HCT116 (cell line): ENCODE results near the gene P2RX5. TPM values are rescaled to one million over a fixed set of nuclear protein-coding genes. Genes with fewer than 3 reads are reported as not detected.

ENCODE experiments used
- ATAC-seq: fragments of 200-7000 bp; cut with Tn5 transposase; 2 replicates; pipeline ENCODE4 v1.9.1; 2020; ENCODE audit warnings: mild to moderate bottlenecking, moderate library complexity
- BruUV-seq: library from RNA; stranded (reverse); fragments of 400-500 nt; replicated peaks from 2 replicates; lab custom pipeline; 2021; lab: Mats Ljungman, UMichigan
- CTCF ChIA-PET: fragments of 300-600 bp; sonication (Branson Sonifier 250); formaldehyde crosslinking; loops from one replicate; lab custom pipeline; 2021; ENCODE audit warnings: antibody characterized with exemption; lab: Charles Lee
- POLR2A ChIA-PET: fragments of 300-600, 350-600 bp; sonication (Branson Sonifier 250); formaldehyde crosslinking; loops from one replicate; lab custom pipeline; 2021; ENCODE audit warnings: antibody characterized with exemption; lab: Charles Lee
- RAD21 ChIA-PET, 2 experiments: fragments of 300-600 bp; sonication (Branson Sonifier 250); formaldehyde crosslinking; loops; one replicate each; lab custom pipeline; 2023; ENCODE audit warnings: low total read pairs in 2 of 2; ENCODE audit not compliant: uncharacterized antibody in 2 of 2, unreplicated experiment in 2 of 2, low non-redundant PET in 1 of 2; lab: Charles Lee
- DNase-seq: peaks from one replicate; pipeline ENCODE4 v3.0.0-alpha.2; 2010; ENCODE audit warnings: low read depth, low spot score
- H2AFZ ChIP-seq: fragments of 200-600 bp; shearing (Covaris generic), sonication (generic); 2 replicates; pipeline ENCODE4 v1.6.1; 2017; ENCODE audit warnings: low read depth, mixed run types, mixed read lengths, antibody characterized with exemption, low read length; ENCODE audit not compliant: poor library complexity, severe bottlenecking
- H3K27ac ChIP-seq: 2 replicates; pipeline ENCODE4 v1.5.1; 2012; ENCODE audit warnings: low read depth, low read length
- H3K27me3 ChIP-seq: fragments of 200-600 bp; sonication (generic); 2 replicates; pipeline ENCODE4 v1.6.1; 2016; ENCODE audit warnings: mixed run types, low read length, mixed read lengths; ENCODE audit not compliant: insufficient read depth
- H3K36me3 ChIP-seq, 2 experiments: fragments of 200-500 bp in 1 of 2; fragments of 200-600 bp in 1 of 2; sonication (Bioruptor generic) in 1 of 2; sonication (generic) in 1 of 2; 2 replicates each; pipeline versions ENCODE4 v1.5.1 to v1.6.1; 2014 to 2016; ENCODE audit warnings: low read length in 2 of 2, inconsistent platforms in 1 of 2, mixed read lengths in 1 of 2, mixed run types in 1 of 2; ENCODE audit not compliant: insufficient read depth in 2 of 2, control insufficient read depth in 1 of 2
- H3K4me1 ChIP-seq, 2 experiments: fragments of 200-600 bp in 1 of 2; sonication (generic) in 1 of 2; 2 replicates each; pipeline versions ENCODE4 v1.5.1 to v1.6.1; 2012 to 2017; ENCODE audit warnings: low read length in 2 of 2, inconsistent platforms in 1 of 2, mild to moderate bottlenecking in 1 of 2, mixed read lengths in 1 of 2, mixed run types in 1 of 2, moderate library complexity in 1 of 2; ENCODE audit not compliant: insufficient read depth in 2 of 2, control insufficient read depth in 1 of 2
- H3K4me2 ChIP-seq: fragments of 200-600 bp; sonication (generic); 2 replicates; pipeline ENCODE4 v1.6.1; 2017; ENCODE audit warnings: mixed run types, low read length, mixed read lengths
- H3K4me3 ChIP-seq, 2 experiments: fragments of 200-600 bp in 1 of 2; sonication (generic) in 1 of 2; replicated peaks in 1 of 2; 2 replicates each; pipeline ENCODE4 v1.5.1; 2011 to 2016; ENCODE audit warnings: low read length in 2 of 2, control low read depth in 1 of 2, low read depth in 1 of 2, mild to moderate bottlenecking in 1 of 2, mixed read lengths in 1 of 2, mixed run types in 1 of 2
- H3K79me2 ChIP-seq: fragments of 200-600 bp; sonication (generic); 2 replicates; pipeline ENCODE4 v1.6.1; 2017; ENCODE audit warnings: mild to moderate bottlenecking, mixed run types, low read length, moderate library complexity, mixed read lengths; ENCODE audit not compliant: insufficient read depth
- H3K9ac ChIP-seq: fragments of 200-600 bp; sonication (generic); 2 replicates; pipeline ENCODE4 v1.6.1; 2016; ENCODE audit warnings: low read length, mixed read lengths
- H3K9me2 ChIP-seq: fragments of 200-600 bp; sonication (generic), shearing (Covaris generic); 2 replicates; pipeline ENCODE4 v1.6.1; 2017; ENCODE audit warnings: mixed run types, mild to moderate bottlenecking, moderate library complexity; ENCODE audit not compliant: insufficient read depth
- H3K9me3 ChIP-seq, 2 experiments: fragments of 200-500 bp in 1 of 2; fragments of 200-600 bp in 1 of 2; sonication (Bioruptor generic) in 1 of 2; sonication (generic) in 1 of 2; 2 replicates each; pipeline ENCODE4 v1.6.1; 2014 to 2017; ENCODE audit warnings: low read length in 2 of 2, mixed read lengths in 2 of 2, inconsistent platforms in 1 of 2, low read depth in 1 of 2, mild to moderate bottlenecking in 1 of 2, mixed run types in 1 of 2, moderate library complexity in 1 of 2; ENCODE audit not compliant: control insufficient read depth in 1 of 2, insufficient read depth in 1 of 2
- H4K20me1 ChIP-seq: fragments of 200-600 bp; sonication (generic), shearing (Covaris generic); 2 replicates; pipeline ENCODE4 v1.6.1; 2017; ENCODE audit warnings: mixed run types, mild to moderate bottlenecking, moderate library complexity; ENCODE audit not compliant: insufficient read depth
- CBX3 ChIP-seq: IDR thresholded peaks from 2 replicates; pipeline ENCODE4 v1.6.1; 2012; ENCODE audit warnings: low read depth
- CTCF ChIP-seq, 3 experiments: fragments of 200-600 bp in 1 of 3; sonication (generic) in 1 of 3; IDR thresholded peaks in 2 of 3; conservative IDR thresholded peaks in 1 of 3; 2 replicates each; pipeline ENCODE4 v1.5.1; 2012 to 2017; ENCODE audit warnings: low read depth in 2 of 3, low read length in 2 of 3, antibody characterized with exemption in 1 of 3, borderline replicate concordance in 1 of 3, control low read depth in 1 of 3, mild to moderate bottlenecking in 1 of 3, mixed read lengths in 1 of 3, mixed run types in 1 of 3, moderate library complexity in 1 of 3; ENCODE audit not compliant: insufficient read depth in 1 of 3
- ELF1 ChIP-seq: IDR thresholded peaks from 2 replicates; pipeline ENCODE4 v1.6.1; 2012; ENCODE audit warnings: low read depth, borderline replicate concordance
- EZH2phosphoT487 ChIP-seq: fragments of 200-600 bp; IDR thresholded peaks from 2 replicates; pipeline ENCODE4 v1.6.1; 2018; ENCODE audit warnings: antibody characterized with exemption, borderline replicate concordance
- MAX ChIP-seq: IDR thresholded peaks from 2 replicates; pipeline ENCODE4 v1.6.1; 2012
- RAD21 ChIP-seq: IDR thresholded peaks from 2 replicates; pipeline ENCODE4 v1.6.1; 2012; ENCODE audit warnings: low read depth, mild to moderate bottlenecking
- REST ChIP-seq: IDR thresholded peaks from 2 replicates; pipeline ENCODE4 v1.6.1; 2012; ENCODE audit warnings: low read depth
- SP1 ChIP-seq: IDR thresholded peaks from 2 replicates; pipeline ENCODE4 v1.6.1; 2012; ENCODE audit warnings: low read depth
- TCF7L2 ChIP-seq: IDR thresholded peaks from 2 replicates; pipeline ENCODE4 v1.7.0; 2011; ENCODE audit warnings: borderline replicate concordance, inconsistent platforms; ENCODE audit not compliant: insufficient read depth, insufficient read length; ENCODE audit errors: extremely low read depth
- ZBTB33 ChIP-seq: IDR thresholded peaks from 2 replicates; pipeline ENCODE4 v1.6.1; 2011; ENCODE audit warnings: mild to moderate bottlenecking, low read length, moderate library complexity; ENCODE audit not compliant: insufficient replicate concordance; ENCODE audit errors: extremely low read depth
- intact Hi-C: fragments of 100-400 bp; cut with micrococcal nuclease; formaldehyde crosslinking; loops from 2 replicates; pipeline ENCODE4 v1.10.0; 2022
- total RNA-seq: library from RNA; stranded (reverse); gene quantifications from one replicate; pipeline ENCODE4 v1.2.1, GENCODE V29; 2021; ENCODE audit not compliant: unreplicated experiment

P2RX5 gene
- total RNA-seq, 1 experiment from 2014 or later, result 9.0 TPM

GRCh38 chr17:3678095-3678820 is 17.7 kb downstream of the P2RX5 start:
- Histone ChIP-seq H4K20me1 (no peaks in the 10 kb centered on the region), H3K9me3 (no peaks in the 10 kb centered on the region), H3K9ac (no peak overlapping the region), H3K27ac (no peak overlapping the region), H3K79me2 (no peaks in the 10 kb centered on the region), H3K4me2 (no peak overlapping the region), H3K27me3 (no peaks in the 10 kb centered on the region), H3K4me3 (no peak overlapping the region), H3K9me2 (no peaks in the 10 kb centered on the region), H3K36me3 (no peaks in the 10 kb centered on the region), H2AFZ (no peak overlapping the region), H3K4me1 (peaks cover 0 to 6% of the 10 kb centered on the region in 2 experiments; a peak in 3 of 4 replicates)
- BruUV-seq, result no TSS peak
- CTCF ChIA-PET, result interaction anchor here (1.6 kb wide), 1 partner anchor 13 kb away, joined by 3 read pairs; no protein-coding TSS in a partner anchor
- POLR2A ChIA-PET, result no interaction called here
- no peak for ATAC-seq
- RAD21 ChIA-PET, result no interaction called here
- no peak for DNase-seq
- TF ChIP-seq ZBTB33 (no peak), SP1 (no peak), TCF7L2 (no peak), REST (no peak), CBX3 (no peak), CTCF (IDR thresholded peaks at IDR 0.05 in 2 of 3, conservative IDR thresholded peaks at IDR 0.05 in 1 of 3; ENCODE audit: borderline replicate concordance in 1 of 3, insufficient read depth in 1 of 3, low read depth in 2 of 3, low read length in 2 of 3) (no peak), ELF1 (no peak), RAD21 (no peak), EZH2phosphoT487 (no peak), MAX (no peak)
- intact Hi-C loops, result no loop called here
